ENCODE measurements around the gene SUPT3H. TPM values are rescaled to one million over a fixed set of nuclear protein-coding genes. Genes with fewer than 3 reads are reported as not detected.

The SUPT3H gene
- total RNA-seq, 1 experiment from 2014 or later: 10.3 TPM

- no TSS peak for BruUV-seq (replicated peaks)
- H3K4me3 Mint-ChIP-seq (ENCODE audit: low read depth, unreplicated experiment): no peak overlapping the region
- H3K4me1 Mint-ChIP-seq (ENCODE audit: low read depth, unreplicated experiment): no peaks in the 10 kb centered on the region
- intact Hi-C loops (cut with micrococcal nuclease; ENCODE audit: unreplicated experiment): no loop called here
- no peak for TF ChIP-seq CTCF (IDR thresholded peaks at IDR 0.05; ENCODE audit: unreplicated experiment)
- no peak for DNase-seq
- CTCF ChIA-PET: no interaction called here
- H3K27ac Mint-ChIP-seq (ENCODE audit: unreplicated experiment): no peak overlapping the region
- H3K36me3 Mint-ChIP-seq (ENCODE audit: insufficient read depth, unreplicated experiment): no peaks in the 10 kb centered on the region
- H3K9me3 Mint-ChIP-seq (ENCODE audit: low read depth, unreplicated experiment): peaks cover 5% of the 10 kb centered on the region
- H3K27me3 Mint-ChIP-seq (ENCODE audit: unreplicated experiment): no peaks in the 10 kb centered on the region
Measured at GRCh38 chr6:45074439-45074838, 303.3 kb downstream of the SUPT3H start.

GRCh38 chr6:45073771-45074170 is 304.0 kb downstream of the SUPT3H start:
- Mint-ChIP-seq H3K9me3 (ENCODE audit: low read depth, unreplicated experiment) (peaks cover 5% of the 10 kb centered on the region), H3K27me3 (ENCODE audit: unreplicated experiment) (no peaks in the 10 kb centered on the region)
- CTCF ChIA-PET: no interaction called here

GRCh38 chr6:45072673-45073072 is 305.1 kb downstream of the SUPT3H start:
- Mint-ChIP-seq H3K36me3 (ENCODE audit: insufficient read depth, unreplicated experiment) (no peaks in the 10 kb centered on the region), H3K9me3 (ENCODE audit: low read depth, unreplicated experiment) (no peaks in the 10 kb centered on the region), H3K27me3 (ENCODE audit: unreplicated experiment) (no peaks in the 10 kb centered on the region), H3K4me3 (ENCODE audit: low read depth, unreplicated experiment) (no peak overlapping the region), H3K4me1 (ENCODE audit: low read depth, unreplicated experiment) (no peaks in the 10 kb centered on the region), H3K27ac (ENCODE audit: unreplicated experiment) (no peak overlapping the region)
- intact Hi-C loops (cut with micrococcal nuclease; ENCODE audit: unreplicated experiment): no loop called here
- BruUV-seq (replicated peaks): no TSS peak
- TF ChIP-seq CTCF (IDR thresholded peaks at IDR 0.05; ENCODE audit: unreplicated experiment): no peak
- DNase-seq: no peak
- CTCF ChIA-PET: no interaction called here

More at GRCh38 chr6:45073771-45074170, 304.0 kb downstream of the SUPT3H start:
- H3K4me1 Mint-ChIP-seq (ENCODE audit: low read depth, unreplicated experiment): no peaks in the 10 kb centered on the region
- no peak for TF ChIP-seq CTCF (IDR thresholded peaks at IDR 0.05; ENCODE audit: unreplicated experiment)
- H3K36me3 Mint-ChIP-seq (ENCODE audit: insufficient read depth, unreplicated experiment): no peaks in the 10 kb centered on the region
- DNase-seq: no peak
- H3K27ac Mint-ChIP-seq (ENCODE audit: unreplicated experiment): no peak overlapping the region
- intact Hi-C loops (cut with micrococcal nuclease; ENCODE audit: unreplicated experiment): no loop called here
- BruUV-seq (replicated peaks): no TSS peak
- no peak overlapping the region for H3K4me3 Mint-ChIP-seq (ENCODE audit: low read depth, unreplicated experiment)

- BruUV-seq (replicated peaks): no TSS peak
- intact Hi-C loops (cut with micrococcal nuclease; ENCODE audit: unreplicated experiment): no loop called here
- TF ChIP-seq CTCF (IDR thresholded peaks at IDR 0.05; ENCODE audit: unreplicated experiment): no peak
- H3K27ac Mint-ChIP-seq (ENCODE audit: unreplicated experiment): no peak overlapping the region
- CTCF ChIA-PET: no interaction called here
- no peak for DNase-seq
- H3K27me3 Mint-ChIP-seq (ENCODE audit: unreplicated experiment): no peaks in the 10 kb centered on the region
- no peaks in the 10 kb centered on the region for H3K4me1 Mint-ChIP-seq (ENCODE audit: low read depth, unreplicated experiment)
- H3K4me3 Mint-ChIP-seq (ENCODE audit: low read depth, unreplicated experiment): no peak overlapping the region
- H3K36me3 Mint-ChIP-seq (ENCODE audit: insufficient read depth, unreplicated experiment): no peaks in the 10 kb centered on the region
- H3K9me3 Mint-ChIP-seq (ENCODE audit: low read depth, unreplicated experiment): no peaks in the 10 kb centered on the region
Measured at GRCh38 chr6:45072016-45072415, 305.7 kb downstream of the SUPT3H start.

Measured in Calu3 (cell line).